B cell (primary cell): ENCODE data around the gene ZDHHC11.

Experiments
- CTCF ChIP-seq: fragments of 200-600 bp; IDR thresholded peaks from one replicate; pipeline ENCODE4 v1.8.0; 2022; ENCODE audit warnings: antibody characterized with exemption, mild to moderate bottlenecking
- EZH2 ChIP-seq: IDR thresholded peaks from 2 replicates; pipeline ENCODE4 v1.6.1; 2012; ENCODE audit warnings: borderline replicate concordance, low read depth, mild to moderate bottlenecking, moderate library complexity, low read length; ENCODE audit not compliant: insufficient read depth, poor library complexity, severe bottlenecking

GRCh38 chr5:759781-760362, 90.9 kb downstream of the ZDHHC11 start:
- TF ChIP-seq CTCF: no peak
- no peak for TF ChIP-seq EZH2
